ENCODE measurements around the gene ADRA2C. TPM values are rescaled to one million over a fixed set of nuclear protein-coding genes. Genes with fewer than 3 reads are reported as not detected.

ADRA2C gene
- total RNA-seq, 2 experiments from 2014 or later, result not detected

DNA sequence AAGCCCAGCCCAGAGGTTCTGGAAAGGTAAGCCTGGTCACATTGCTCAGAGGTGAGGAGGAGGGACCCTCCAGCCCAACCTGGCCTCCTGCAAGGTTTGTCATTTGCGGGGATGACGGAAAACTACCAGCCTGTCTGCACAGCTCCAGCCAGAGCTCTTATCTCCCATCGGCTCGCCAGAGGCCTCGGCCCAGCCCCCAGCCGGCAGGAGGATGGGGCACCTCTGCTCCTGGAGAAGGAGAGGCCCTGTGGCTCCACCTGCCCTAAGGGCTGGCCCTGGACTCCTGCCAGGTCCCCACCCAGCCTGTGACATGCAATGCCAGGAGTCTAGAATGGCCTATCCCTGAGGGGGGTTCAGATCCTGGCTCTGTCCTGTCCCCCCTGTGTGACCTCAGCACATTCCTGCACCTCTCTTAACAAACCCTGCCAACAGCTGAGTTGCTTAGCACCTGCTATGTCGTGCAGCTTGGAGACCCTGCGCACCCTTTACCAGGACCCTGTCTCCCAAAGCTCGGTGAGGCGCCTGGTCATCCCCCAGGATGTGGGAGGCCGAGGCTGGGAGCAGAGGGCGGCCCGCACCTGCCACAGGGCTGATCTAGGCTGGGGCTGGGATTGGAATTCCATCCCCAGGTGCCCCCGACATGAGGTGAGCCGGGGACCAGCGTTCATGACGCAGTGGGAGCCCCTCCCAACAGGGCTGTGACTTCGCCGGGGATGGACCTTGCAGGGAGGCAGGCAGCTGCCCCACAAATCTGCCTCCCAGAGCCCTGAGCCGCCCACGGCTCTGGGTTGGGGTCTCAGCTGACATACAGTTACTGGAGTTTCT, 14.4 kb downstream of the ADRA2C start:
- POLR2A ChIA-PET, result no interaction called here
- peaks cover 2% of the 10 kb centered on the region for H3K9me3 Mint-ChIP-seq
- no peak overlapping the region for H3K27ac Mint-ChIP-seq
- H3K36me3 Mint-ChIP-seq, result no peaks in the 10 kb centered on the region
- DNase-seq (no peak), ATAC-seq (ENCODE audit: low read depth) (no peak)
- no peaks in the 10 kb centered on the region for H3K4me1 Mint-ChIP-seq
- H3K4me3 Mint-ChIP-seq, result no peak overlapping the region
- no peaks in the 10 kb centered on the region for H3K27me3 Mint-ChIP-seq

DNA sequence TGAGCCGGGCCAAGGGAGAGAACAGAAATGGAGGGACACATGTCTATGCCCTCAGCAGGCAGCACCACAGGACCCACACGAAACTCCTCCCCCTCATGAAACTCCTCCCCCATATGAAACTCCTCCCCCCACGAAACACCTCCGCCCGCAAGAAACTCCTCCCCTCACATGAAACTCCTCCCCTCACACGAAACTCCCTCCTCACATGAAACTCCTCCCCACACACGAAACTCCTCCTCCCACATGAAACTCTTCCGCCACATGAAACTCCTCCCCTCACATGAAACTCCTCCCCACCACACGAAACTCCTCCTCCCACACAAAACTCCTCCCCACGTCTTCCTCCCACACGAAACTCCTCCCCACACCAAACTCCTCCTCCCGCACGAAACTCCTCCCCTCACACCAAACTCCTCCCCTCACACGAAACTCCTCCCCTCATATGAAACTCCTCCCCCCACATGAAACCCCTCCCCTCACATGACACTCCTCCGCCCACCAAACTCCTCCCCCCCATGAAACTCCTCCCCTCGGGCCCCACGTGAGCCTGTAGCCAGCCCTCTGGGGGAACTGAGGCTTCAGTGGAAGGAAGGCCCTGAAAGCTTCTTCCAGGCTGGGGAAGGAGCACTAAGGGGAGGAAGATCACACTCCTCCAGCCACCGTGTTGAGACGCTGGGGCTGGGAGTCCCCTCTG, 15.2 kb downstream of the ADRA2C start:
- Mint-ChIP-seq H3K27ac (no peak overlapping the region), H3K27me3 (no peaks in the 10 kb centered on the region), H3K36me3 (no peaks in the 10 kb centered on the region), H3K4me3 (no peak overlapping the region), H3K9me3 (peaks cover 2% of the 10 kb centered on the region), H3K4me1 (no peaks in the 10 kb centered on the region)
- no peak for ATAC-seq (ENCODE audit: low read depth)
- DNase-seq, result no peak
- POLR2A ChIA-PET, result no interaction called here

DNA sequence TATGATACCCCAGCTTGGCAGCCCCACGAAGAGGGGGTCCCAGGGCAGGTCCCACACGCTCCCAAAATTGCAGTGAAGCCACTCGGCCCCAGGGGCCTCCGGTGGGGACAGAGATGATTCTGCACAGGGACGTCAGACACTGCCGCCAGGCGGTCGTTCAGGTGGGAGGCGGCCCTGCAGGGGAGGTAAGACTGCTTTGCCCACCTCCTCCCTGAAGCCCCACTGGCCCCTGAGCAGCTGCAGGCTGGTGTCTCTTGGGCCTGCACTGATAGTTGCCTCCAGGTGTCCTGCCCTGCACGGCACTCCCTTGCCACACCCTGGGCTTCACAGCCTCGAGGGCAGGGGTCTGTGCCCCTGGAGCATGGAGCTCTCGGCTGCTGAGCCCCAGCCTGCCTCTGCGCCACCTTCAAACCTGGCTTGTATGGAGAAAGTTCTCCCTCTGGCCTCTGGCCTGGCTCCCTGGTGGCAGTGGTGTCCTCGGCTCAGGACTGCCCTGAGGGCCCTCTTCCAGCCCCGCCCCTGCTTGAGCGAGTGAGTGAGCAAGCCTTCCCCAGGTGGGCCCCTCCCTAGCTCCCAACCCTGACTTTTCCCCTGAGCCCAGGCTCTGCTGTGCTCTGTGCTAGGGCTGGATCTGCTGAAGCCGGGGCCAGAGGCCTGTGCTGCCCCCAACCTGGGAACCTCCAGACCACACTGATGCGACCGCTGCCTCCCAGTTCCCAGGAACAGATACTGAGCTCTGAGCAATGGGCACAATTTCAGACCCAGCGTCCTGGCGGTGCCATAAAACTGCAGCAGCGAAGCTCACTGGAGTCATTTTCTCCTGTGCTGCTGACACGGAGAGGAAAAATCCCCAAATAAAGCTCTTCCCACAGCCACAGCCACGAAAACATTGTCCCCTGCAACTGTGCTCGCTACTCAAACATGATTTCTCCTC, 16.1 kb downstream of the ADRA2C start:
- H3K27ac Mint-ChIP-seq, result no peak overlapping the region
- ATAC-seq (ENCODE audit: low read depth), result no peak
- DNase-seq, result no peak
- H3K4me1 Mint-ChIP-seq, result no peaks in the 10 kb centered on the region
- H3K27me3 Mint-ChIP-seq, result no peaks in the 10 kb centered on the region
- H3K9me3 Mint-ChIP-seq, result peaks cover 2% of the 10 kb centered on the region
- H3K4me3 Mint-ChIP-seq, result no peak overlapping the region
- POLR2A ChIA-PET, result interaction anchor here (0.6 kb wide), 1 partner anchor 17 kb away, joined by 3 read pairs; no protein-coding TSS in a partner anchor
- no peaks in the 10 kb centered on the region for H3K36me3 Mint-ChIP-seq

DNA sequence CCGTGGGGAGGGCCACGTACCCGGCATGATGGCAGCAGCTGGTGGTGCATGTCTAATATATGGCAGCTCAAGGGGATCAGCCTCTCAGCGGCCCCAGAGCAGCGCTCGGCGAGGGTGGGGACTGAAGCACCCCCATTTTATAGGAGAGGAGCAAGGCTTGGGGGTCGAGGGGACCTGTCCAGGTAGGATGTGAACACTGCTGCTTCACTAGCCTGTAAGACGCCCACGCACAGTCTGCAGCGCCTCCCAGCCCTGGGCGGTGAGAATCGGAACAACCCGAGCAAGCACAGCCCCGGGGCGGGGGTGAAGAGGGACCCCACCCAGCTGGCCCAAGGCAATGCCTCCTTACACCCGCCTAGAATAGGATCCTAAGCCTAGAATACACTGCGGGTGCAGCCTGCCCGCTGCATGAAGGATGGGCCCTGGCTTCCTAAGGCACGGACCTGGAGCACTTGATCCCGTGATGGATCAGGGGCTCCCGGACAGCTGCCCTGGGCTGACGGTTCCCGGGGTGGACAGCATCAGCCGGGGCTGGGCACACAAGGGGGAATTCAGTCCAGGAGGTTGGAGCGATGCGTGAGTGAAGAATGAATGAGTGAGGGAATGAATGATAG, 17.6 kb downstream of the ADRA2C start:
- Mint-ChIP-seq H3K36me3 (no peaks in the 10 kb centered on the region), H3K4me1 (no peaks in the 10 kb centered on the region), H3K27ac (no peak overlapping the region), H3K4me3 (no peak overlapping the region), H3K9me3 (peaks cover 2% of the 10 kb centered on the region), H3K27me3 (no peaks in the 10 kb centered on the region)
- no peak for ATAC-seq (ENCODE audit: low read depth)
- no peak for DNase-seq
- POLR2A ChIA-PET, result no interaction called here

DNA sequence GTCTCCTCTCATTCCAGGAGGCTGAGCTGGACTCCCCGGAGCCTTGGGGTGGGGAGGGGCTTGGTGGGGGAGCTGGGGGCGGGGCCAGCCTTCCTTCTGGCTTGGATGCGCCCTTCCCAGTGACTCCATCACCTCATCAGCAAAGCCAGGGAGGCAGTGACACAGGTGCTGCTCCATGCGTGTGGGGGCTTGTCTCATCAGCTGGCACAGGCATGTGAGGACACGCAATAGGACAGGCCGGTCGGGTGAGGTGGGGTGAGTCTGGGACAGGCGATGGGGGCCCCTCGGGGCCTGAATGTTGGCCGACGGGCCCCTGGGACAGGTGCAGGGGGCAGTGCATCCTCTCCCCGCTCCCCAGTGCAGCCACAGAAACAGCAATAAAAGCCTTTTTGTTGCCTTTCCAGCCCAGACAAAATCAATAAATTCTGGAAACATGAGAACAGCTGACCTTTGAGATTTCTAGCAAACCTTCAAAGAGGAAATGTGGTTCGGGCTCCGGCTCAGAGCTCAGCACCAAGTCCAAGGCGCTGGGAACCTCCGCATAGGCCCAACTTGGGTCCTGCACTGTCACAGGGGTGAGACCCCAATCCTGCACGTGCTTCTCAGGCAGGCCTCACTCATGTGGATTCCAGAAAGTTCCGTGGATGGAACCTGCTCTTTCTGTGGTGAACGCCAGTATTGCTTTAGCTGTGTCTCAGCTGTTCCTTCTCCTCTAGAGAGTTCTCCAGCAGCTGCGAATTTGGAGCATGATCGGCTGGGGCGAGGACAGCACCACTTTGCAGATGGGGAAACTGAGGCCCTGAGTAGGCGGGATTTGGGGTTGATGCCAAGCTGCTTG, 18.5 kb downstream of the ADRA2C start:
- no peak for ATAC-seq (ENCODE audit: low read depth)

DNA sequence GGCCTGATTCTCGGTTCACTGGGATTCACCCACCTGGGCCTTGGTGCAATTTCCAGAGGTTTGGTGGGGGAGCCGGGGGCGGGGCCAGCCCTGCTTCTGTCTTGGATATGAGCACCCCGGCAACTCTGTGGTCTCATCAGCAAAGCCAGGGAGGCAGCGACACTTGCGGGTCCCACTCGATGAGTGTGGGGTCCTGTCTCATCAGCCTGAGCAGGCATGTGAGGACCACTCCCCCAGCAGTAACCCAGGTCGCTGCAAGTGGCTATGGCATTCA, 19.0 kb downstream of the ADRA2C start:
- no peak overlapping the region for H3K4me3 Mint-ChIP-seq
- peaks cover 2% of the 10 kb centered on the region for H3K9me3 Mint-ChIP-seq
- POLR2A ChIA-PET, result no interaction called here
- H3K27ac Mint-ChIP-seq, result no peak overlapping the region
- H3K36me3 Mint-ChIP-seq, result no peaks in the 10 kb centered on the region
- ATAC-seq (ENCODE audit: low read depth) (no peak), DNase-seq (no peak)
- no peaks in the 10 kb centered on the region for H3K4me1 Mint-ChIP-seq
- H3K27me3 Mint-ChIP-seq, result no peaks in the 10 kb centered on the region

More for the DNA sequence above, 18.5 kb downstream of the ADRA2C start:
- H3K9me3 Mint-ChIP-seq, result peaks cover 2% of the 10 kb centered on the region
- no peaks in the 10 kb centered on the region for H3K4me1 Mint-ChIP-seq
- no peak for DNase-seq
- no peak overlapping the region for H3K27ac Mint-ChIP-seq
- POLR2A ChIA-PET, result no interaction called here
- H3K36me3 Mint-ChIP-seq, result no peaks in the 10 kb centered on the region
- H3K4me3 Mint-ChIP-seq, result no peak overlapping the region
- no peaks in the 10 kb centered on the region for H3K27me3 Mint-ChIP-seq

DNA sequence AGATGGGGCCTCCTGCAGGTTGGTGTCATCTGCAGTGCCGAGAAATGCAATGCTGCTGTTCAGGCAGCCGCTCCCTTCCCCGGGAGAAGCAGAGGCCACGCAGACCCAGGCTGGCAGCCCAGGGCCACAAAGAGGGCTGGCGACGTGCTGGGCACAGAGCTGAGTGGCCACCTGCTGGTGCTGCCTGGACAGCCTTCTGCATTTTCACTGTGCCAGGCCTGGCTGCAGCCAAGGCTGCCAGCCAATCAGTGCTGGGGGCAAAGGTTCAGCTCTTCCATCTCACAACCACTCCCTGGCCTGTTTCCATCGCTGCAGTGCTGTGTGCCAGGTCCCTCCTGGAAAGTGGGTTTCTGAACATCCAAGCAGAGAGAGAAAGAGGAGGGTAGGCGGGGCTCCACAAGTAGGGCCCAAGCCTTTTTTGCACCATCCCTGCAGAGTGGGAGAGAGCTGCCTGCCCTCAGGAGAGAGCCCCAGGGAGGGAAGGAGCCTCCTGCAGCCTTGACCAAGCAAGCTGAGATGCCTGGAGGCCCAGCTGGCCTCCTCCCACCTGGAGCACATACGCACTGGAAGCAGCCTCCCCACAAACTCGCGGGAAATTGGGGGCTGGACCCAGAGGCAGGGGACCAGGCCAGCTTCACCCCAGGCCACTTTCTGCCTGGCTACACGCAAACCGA, 20.1 kb downstream of the ADRA2C start:
- no peaks in the 10 kb centered on the region for H3K36me3 Mint-ChIP-seq
- no peaks in the 10 kb centered on the region for H3K27me3 Mint-ChIP-seq
- H3K9me3 Mint-ChIP-seq, result peaks cover under 1% of the 10 kb centered on the region
- DNase-seq, result no peak
- no peaks in the 10 kb centered on the region for H3K4me1 Mint-ChIP-seq
- no peak for ATAC-seq (ENCODE audit: low read depth)
- no peak overlapping the region for H3K4me3 Mint-ChIP-seq
- POLR2A ChIA-PET, result no interaction called here
- no peak overlapping the region for H3K27ac Mint-ChIP-seq

DNA sequence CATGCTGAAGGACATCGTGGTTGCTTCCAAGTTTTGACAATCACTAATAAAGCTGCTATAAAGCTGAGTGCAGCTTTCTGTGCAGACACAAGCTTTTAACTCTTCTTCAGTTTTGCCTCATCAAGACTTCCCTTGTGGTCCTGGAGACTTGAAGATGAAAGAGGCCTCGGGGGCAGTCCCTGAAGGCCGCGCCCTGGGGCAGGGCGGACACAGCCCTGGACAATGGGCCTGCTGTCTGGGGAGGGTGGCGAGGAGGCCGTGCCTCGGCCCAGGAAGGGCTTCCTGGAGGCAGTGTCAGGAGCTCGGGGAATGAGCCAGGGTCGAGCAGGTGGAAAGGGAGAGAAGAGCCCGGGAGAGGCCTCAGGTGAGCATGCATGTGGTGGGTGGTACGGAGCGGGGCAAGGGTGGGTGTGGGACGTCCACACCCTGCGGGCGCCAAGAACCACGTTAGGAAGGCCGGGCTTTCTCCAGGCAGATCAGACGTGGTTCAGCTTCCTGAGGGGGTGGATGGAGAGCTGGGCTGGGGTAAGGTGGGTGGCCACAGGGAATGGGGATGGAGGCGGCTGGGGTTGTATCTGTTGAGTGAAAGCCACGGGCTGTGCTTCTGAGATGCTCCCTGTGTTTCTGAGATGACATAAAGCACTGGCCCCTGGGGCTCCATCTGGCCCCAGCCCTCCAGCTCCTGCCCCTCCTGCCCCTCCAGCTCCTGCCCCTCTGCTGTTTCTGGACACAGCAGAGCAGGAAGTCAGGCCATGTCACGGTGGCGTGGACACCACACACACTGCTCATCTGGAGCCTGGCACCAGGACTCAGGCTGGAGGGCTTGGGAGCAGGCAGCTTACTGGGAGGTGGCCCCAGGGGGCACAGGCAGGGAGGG, 21.5 kb downstream of the ADRA2C start:
- POLR2A ChIA-PET, result no interaction called here
- Mint-ChIP-seq H3K36me3 (no peaks in the 10 kb centered on the region), H3K9me3 (no peaks in the 10 kb centered on the region), H3K4me3 (no peak overlapping the region), H3K27me3 (no peaks in the 10 kb centered on the region), H3K27ac (no peak overlapping the region), H3K4me1 (no peaks in the 10 kb centered on the region)
- ATAC-seq (ENCODE audit: low read depth) (no peak), DNase-seq (no peak)

DNA sequence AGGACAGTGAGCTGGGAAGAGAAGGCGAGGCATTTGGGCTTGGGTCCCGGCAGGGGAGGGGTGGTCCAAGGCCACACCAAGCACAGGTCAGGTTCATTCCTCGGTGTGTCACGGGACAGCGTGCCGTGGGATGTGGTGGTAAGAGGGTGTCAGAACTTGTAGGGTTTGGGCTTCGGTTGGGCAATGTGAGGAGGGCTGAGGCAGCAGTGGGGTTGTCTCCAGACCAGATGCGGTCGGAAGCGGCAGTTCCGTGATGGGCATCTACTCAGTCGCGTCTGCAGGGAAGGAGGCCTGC, 22.1 kb downstream of the ADRA2C start:
- no peak overlapping the region for H3K27ac Mint-ChIP-seq
- no peaks in the 10 kb centered on the region for H3K36me3 Mint-ChIP-seq
- H3K4me3 Mint-ChIP-seq, result no peak overlapping the region
- no peaks in the 10 kb centered on the region for H3K27me3 Mint-ChIP-seq
- no peaks in the 10 kb centered on the region for H3K4me1 Mint-ChIP-seq
- POLR2A ChIA-PET, result no interaction called here
- no peak for ATAC-seq (ENCODE audit: low read depth)
- no peaks in the 10 kb centered on the region for H3K9me3 Mint-ChIP-seq
- no peak for DNase-seq

DNA sequence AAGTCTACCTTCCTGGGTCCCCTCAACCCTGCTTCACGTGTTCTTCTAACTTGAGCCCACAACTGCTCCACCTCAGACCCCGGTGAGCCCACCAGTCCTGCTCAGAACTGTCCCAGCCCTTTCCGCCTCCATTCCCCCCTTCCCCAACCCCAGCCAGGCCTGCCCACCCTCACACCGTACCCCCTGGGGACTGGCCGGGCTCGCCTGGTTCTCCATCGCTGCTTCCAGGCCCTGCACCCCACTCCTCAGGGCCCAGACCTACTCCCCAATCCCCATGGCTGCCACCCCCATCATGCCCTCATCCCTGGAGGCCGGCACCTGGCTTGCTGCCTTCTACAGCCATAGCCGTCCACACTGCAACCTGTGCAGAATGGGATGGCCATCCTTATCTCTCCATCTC, 23.4 kb downstream of the ADRA2C start:
- Mint-ChIP-seq H3K4me3 (no peak overlapping the region), H3K4me1 (no peaks in the 10 kb centered on the region), H3K27me3 (no peaks in the 10 kb centered on the region), H3K36me3 (no peaks in the 10 kb centered on the region), H3K9me3 (peaks cover 4% of the 10 kb centered on the region), H3K27ac (no peak overlapping the region)
- POLR2A ChIA-PET, result no interaction called here
- ATAC-seq (ENCODE audit: low read depth) (no peak), DNase-seq (no peak)

DNA sequence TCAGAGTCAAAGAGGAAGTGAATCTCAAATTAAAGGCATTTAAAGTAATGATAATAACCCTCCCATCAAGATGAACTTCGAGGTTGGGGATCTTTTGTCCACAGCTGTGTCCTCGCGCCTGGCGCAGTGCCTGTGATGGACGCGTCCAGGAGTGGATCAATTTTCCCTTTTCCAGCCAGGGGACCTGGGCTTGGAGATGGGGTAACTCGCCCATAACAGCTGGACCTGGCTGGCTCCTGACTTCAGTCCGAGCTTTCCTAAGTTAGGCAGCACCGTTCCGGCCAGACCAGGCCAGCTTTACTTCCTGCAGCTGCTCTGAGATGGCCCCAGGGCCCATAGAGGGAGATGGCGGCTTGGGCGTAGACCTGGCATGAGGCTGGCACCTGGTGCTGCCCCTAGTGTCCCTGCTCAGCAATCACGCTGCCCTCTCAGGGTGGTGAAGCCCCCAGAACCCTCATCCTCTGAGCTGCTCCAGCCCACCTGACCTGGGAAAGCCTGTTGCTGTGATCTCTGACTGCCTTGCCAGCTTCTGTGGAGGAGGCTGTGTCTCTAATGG, 23.9 kb downstream of the ADRA2C start:
- POLR2A ChIA-PET, result no interaction called here

More for the DNA sequence above, 23.9 kb downstream of the ADRA2C start:
- Mint-ChIP-seq H3K36me3 (no peaks in the 10 kb centered on the region), H3K9me3 (peaks cover 8% of the 10 kb centered on the region), H3K4me3 (no peak overlapping the region), H3K27ac (no peak overlapping the region), H3K4me1 (no peaks in the 10 kb centered on the region), H3K27me3 (no peaks in the 10 kb centered on the region)
- DNase-seq (no peak), ATAC-seq (ENCODE audit: low read depth) (no peak)
